GM18517 (cell line): ENCODE data around the gene ALPK3.
"Not testable (repeated sequence)": the region's sequence is repeated elsewhere in the genome, so short reads cannot be mapped to it uniquely, and the experiment has no call there.

Experiments
- ATAC-seq: cut with Tn5 transposase; IDR thresholded peaks from one replicate; pipeline ENCODE4 v1.9.1; 2021; ENCODE audit warnings: mild to moderate bottlenecking, moderate library complexity; ENCODE audit not compliant: unreplicated experiment

Gene ALPK3

DNA sequence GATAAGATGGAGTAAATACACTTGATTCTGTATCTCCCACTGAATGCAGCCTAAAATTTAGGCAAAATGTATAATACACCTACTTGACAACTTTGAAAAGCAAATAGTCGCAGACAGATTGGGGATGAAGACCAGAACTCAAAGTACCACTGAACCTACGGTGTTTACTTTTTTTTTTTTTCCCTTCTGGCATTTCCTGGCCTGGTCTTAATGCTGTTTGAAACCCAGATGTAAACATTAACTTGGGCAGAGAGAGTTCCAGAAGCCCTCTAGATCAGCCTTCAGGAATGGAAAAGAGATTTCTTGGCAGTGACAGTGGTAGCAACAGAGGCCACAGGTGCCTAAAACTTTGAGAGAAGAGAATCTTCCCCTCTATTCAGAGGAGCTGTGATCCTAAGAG lies 27.8 kb downstream of the ALPK3 start:
- no peak for ATAC-seq

DNA sequence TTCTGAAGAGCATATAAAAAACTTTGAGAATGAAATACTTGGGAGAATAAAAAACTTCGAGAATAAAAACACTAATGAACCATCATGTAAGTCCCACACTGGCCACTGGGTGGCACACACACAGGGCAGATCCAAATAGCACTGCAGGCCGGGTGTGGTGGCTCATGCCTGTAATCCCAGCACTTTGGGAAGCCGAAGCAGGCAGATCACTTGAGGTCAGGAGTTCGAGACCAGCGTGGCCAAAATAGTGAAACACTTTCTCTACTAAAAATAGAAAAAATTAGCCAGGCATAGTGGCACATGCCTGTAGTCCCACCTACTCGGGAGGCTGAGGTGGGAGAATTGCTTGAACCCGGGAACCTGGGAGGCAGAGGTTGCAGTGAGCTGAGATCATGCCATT lies 28.5 kb downstream of the ALPK3 start:
- ATAC-seq, result not testable (repeated sequence)

DNA sequence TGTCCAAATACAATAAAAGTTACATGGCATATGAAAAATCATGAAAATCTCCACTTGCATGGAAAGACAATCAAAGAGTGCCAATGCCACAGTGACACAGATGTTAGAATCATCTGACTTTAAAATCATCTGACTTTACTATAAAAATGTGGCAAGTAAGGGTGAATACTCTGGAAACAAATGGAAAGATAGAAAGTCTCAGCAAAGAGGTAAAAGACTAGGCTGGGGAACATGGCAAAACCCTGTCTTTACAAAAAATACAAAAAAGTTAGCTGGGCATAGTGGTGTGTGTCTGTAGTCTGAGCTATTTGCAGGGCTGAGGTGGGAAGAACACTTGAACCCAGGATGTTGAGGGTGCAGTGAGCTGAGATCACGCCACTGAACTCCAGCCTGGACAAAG lies 29.1 kb downstream of the ALPK3 start:
- ATAC-seq, result no peak

DNA sequence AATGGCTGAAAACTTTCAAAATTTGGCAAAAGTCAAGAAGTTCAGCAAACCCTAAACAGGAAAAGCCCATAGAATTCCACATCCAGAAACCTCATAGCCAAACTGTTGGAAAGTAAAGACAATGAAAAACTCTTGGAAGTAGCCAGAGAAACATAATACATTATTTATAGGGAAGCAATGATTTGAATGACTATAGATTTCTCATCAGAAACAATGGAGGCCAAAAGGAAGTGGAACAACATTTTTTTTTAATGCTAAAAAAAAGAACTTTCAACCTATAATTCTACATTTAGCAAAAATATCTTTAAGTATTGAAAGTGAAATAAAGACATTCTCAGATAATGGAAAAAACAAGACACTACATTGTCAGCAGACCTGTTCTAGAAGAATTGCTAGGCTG lies 30.2 kb downstream of the ALPK3 start:
- ATAC-seq, result no peak

DNA sequence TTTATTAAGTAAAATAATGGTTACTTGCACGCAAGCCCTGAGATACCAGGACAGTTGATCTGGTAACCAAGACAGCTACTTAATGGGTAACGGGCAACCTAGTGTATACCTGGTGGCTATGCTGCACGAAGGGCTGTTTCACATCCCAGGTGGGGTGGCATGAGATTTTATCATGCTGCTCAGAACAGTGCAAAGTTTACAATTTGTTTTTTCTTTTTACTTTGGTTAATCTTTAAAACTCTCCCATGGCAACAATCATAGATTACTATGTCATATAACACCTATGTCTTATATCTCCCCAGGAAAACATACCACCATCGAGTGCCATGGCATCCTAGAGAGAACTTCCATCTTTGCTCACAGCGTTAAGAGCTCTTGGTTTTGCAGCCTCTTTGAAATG lies 35.1 kb downstream of the ALPK3 start:
- ATAC-seq, result no peak

DNA sequence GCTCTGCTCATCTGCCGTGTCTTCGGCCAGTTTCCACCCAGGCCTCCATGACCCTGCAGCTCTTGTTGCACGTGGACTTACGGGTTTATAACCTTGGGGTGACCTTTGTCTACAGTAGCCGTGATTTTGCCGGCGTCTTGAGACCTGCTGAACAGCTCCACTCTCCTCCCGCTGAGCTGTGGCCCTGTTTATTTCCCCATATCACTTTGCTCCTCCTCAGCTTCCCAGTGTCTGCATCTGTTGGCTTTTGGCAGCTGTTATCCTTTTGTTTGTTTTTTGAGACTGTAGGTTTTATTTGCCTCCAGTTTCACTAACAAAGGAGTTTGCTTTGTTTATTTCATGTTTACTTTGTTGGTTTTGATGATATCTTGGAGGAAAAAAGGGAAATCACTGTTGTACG lies 38.0 kb downstream of the ALPK3 start:
- no peak for ATAC-seq

DNA sequence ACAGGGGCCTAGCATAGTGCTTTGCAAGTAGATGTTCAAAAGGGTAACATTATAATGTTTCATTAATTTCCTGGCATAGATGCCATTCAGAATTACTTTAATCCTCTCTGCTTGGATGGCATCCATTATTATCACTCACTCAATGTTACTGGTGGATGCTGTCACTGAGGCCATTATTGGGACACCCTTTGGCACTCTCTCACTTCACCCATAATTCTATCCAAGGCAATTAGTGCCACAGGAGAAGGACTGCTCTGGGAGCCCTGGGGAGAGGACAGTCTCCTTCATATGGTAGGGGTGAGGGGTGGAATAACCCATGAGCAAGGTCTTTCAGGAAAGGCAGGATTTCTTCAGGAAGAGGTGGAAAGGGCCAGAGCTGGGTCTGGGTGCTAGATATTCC lies 38.6 kb downstream of the ALPK3 start:
- no peak for ATAC-seq

DNA sequence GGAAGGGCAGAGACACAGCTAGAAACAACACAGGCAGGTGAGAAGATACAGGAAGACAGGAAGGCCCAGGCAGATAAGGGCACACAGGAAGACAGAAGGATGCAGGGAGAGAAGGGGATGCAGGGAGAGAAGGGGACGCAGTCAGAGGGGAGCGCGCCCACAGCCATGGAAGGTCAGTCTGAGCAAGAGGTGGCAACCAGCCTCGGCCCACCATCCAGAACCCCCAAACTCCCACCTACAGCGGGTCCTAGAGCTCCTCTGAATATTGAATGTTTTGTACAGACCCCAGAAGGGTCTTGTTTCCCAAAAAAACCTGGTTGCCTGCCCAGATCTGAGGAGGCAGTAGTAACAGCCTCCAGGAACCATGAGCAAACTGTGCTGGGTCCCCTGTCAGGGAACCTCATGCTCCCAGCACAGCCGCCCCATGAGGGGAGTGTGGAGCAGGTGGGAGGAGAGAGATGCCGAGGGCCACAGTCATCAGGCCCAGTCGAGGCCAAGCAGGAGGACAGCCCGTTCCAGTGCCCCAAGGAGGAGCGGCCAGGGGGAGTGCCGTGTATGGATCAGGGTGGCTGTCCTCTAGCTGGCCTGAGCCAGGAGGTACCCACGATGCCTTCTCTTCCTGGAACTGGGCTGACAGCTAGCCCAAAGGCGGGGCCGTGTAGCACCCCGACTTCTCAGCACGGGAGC lies 39.7 kb downstream of the ALPK3 start:
- no peak for ATAC-seq

DNA sequence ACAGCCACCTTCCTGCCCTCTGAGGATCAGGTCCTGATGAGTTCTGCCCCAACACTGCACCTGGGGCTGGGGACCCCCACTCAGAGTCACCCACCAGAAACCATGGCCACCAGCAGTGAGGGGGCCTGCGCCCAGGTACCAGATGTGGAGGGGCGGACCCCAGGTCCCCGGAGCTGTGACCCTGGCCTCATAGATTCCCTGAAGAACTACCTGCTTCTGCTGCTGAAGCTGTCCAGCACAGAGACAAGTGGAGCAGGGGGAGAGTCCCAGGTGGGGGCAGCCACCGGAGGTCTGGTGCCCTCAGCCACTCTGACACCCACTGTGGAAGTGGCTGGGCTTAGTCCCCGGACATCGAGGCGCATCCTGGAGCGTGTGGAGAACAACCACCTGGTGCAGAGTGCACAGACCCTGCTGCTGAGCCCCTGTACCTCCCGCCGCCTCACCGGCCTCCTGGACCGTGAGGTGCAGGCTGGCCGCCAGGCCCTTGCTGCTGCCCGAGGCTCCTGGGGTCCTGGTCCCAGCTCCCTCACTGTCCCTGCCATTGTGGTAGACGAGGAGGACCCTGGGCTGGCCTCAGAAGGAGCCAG lies 40.4 kb downstream of the ALPK3 start:
- no peak for ATAC-seq

DNA sequence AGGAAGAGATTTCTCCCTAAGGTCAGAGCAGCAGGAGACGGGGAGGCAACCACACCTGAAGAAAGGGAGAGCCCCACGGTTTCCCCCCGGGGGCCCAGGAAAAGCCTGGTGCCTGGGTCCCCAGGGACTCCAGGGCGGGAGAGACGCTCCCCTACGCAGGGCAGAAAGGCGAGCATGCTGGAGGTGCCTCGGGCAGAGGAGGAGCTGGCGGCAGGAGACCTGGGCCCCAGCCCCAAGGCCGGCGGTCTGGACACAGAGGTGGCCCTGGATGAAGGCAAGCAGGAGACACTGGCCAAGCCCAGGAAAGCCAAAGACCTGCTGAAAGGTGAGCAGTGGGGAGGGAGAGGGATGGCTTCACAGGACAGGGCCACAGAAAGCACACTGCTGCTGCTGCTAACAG lies 41.1 kb downstream of the ALPK3 start:
- no peak for ATAC-seq

DNA sequence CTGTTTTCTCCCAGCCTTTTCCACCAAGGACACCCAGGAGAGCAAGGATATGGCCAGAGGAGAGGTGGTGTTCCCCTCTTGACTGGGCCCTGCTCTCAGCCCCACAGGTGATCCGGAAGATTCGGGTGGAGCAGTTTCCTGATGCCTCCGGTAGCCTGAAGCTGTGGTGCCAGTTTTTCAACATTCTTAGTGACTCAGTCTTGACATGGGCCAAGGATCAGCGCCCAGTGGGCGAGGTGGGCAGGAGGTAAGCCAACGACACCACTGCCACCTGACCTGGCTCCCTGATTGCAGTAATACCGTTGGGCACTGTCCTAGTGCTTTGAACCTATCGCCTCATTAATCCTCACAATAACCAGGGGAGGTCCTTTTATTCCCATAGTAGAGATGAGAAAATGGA lies 42.0 kb downstream of the ALPK3 start:
- ATAC-seq, result no peak

DNA sequence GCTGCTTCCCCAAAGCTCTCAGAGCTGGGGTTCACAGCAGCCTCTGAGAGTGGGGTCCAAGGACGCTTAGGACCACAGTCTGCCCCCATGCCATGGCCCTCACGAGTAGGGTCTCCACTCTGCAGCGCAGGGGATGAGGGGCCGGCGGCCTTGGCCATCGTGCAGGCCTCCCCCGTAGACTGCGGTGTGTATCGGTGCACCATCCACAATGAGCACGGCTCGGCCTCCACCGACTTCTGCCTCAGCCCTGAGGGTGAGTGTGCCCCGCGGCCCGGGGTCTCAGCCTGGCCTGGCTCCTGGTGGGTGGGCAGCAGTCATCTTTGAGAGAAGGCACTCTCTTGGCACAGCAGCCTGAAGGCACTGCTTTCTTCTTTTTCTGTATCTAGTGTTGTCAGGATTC lies 42.5 kb downstream of the ALPK3 start:
- no peak for ATAC-seq

DNA sequence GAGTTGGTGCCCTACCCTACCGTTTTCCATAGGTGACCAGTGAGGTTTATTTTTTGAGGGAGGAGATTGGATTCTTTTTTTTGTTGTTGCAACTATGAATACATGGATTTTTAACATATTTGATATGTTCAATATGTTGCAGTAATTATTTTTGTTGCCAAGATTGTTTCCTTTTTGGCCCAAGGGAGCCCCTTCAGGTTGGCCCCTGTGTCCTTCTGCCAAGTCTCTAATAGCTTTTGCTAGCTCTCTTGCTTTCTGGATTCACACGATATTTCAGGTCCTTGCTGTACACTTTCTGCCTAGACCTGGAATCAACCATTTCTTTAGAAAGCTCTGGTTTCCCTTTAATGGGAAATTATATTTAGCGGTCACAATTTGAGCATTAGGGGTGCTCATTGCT lies 44.6 kb downstream of the ALPK3 start:
- no peak for ATAC-seq

DNA sequence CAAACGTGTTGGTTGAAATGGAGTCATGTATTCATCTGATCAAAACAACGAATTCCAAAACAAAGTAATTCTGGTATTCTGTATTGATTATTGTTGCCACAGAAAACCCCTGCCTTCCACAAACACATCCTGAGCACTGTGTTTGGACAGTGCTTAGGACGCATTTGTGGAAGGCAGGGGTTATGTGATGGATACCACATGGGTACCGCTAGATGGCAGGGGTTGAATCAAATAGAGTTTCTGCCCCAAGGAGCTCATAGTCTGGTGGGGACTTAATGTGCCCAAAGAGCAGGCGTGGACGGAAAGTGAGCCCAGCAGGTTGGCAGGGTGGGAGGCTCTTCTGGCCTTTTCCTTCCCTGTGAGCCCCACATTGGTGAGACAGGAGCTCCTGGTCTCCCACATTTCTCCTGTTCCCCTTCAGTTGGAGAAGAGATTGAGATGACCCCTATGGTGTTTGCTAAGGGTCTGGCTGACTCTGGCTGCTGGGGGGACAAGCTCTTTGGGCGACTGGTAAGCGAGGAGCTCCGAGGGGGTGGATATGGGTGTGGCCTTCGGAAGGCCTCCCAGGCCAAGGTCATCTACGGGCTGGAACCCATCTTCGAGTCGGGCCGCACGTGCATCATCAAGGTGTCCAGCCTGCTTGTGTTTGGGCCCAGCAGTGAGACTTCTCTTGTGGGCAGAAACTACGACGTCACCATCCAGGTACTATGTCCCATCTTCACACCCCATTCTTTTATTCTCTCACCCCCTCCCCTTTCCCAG lies 45.2 kb downstream of the ALPK3 start:
- ATAC-seq, result no peak

DNA sequence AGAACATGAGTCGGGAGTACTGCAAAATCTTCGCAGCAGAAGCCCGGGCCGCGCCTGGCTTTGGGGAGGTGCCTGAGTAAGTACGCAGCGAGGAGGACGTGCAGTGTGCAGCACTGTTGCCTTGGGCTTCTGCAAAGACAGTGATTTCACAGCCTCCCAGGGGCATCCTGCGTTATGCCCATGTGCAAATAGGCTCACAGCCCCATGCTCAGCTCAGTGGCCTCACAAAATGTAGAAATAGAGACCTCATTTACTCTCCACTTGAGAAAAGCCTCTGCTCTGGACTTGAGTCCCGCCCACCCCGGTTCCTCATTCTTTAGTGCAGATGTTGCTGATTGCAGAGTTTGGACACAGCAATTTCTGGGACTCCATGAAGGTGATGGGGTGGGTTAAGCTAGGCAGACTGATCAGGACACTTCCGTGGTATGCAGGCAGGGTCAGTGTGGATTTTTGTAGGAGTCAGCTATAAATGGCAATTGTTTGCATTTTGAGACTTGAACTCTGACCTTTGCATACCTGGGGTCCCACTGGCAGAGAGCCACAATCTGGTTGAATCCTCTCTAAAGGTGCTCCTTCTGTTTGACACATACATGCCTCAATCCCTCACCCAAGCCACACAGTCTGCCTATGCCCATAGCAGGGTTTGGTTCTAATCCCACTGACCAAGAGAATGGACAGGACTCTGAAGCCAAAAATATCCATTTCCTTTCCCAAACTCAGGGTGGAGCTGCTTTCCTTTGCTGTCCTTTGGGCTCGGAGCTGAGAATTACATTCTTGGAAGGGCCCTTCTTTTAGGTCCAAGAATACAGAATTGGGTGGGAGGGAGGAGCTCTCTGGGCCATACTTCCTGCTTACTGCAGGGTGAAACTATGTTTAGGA lies 46.6 kb downstream of the ALPK3 start:
- ATAC-seq, result no peak

DNA sequence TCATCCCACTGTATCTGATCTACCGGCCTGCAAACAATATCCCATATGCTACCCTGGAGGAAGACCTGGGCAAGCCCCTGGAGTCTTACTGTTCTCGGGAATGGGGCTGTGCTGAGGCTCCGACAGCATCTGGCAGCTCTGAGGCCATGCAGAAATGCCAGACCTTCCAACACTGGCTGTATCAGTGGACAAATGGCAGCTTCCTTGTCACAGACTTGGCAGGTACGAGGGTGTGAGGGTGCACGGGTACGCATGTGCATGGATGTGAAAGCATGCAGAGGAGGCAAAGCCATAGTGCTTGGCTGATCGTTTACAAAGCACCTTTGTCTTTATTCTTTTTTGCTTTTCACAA lies 47.3 kb downstream of the ALPK3 start:
- ATAC-seq, result no peak

DNA sequence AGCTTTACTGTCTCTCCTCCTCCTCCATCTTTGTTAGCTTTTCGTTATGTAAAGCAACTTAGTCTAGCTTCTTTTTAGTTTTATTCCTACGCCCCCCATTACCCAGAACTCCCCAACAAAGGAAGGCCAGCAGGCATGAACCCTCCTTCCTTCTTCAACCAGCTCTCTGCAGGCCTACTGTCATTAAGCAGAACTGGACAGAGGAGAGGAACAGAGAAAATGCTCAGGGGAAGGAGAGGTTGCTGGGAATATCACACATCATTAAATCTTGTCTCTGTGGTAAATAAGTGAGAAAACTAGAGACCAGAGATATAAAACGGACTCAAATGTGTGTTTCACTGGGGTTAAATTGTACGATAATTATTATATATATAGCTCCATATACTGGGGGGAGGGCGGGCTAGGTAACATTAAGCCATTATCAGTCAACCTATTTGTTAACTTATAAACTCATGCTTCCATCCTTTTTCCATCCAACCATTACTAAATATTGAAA lies 48.0 kb downstream of the ALPK3 start:
- ATAC-seq, result no peak

DNA sequence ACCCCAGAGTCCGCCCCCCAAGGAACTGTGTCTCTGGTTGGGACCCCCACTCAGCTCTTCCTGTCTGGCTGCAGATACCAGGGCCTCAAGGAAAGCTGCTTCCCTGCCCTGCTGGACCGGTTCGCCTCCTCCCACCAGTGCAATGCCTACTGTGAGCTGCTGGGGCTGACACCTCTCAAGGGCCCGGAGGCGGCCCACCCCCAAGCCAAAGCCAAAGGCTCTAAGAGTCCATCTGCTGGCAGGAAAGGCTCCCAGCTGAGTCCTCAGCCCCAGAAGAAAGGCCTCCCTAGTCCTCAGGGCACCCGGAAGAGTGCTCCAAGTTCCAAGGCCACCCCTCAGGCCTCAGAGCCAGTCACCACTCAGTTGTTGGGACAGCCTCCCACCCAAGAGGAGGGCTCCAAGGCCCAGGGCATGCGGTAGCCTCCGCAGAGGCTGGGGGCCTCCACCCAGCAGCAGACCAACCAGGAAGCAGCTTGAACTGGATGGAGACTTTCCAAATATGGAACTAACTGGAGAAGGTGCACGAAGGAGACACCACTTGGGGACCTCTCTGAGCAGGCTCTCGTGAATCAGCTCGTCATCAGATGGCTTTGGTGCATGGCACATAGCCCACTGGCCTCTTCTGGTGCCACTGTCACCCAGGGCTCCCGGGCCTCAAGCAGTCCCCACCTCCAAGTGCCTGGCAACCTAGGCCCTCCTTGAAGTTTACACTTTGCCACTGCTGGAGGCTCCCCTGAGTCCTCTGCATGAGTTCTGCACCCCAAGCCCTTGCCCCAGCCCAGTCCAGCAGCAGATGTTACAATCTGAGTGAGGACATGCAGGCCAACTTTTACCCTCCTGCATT lies 51.1 kb downstream of the ALPK3 start:
- no peak for ATAC-seq

DNA sequence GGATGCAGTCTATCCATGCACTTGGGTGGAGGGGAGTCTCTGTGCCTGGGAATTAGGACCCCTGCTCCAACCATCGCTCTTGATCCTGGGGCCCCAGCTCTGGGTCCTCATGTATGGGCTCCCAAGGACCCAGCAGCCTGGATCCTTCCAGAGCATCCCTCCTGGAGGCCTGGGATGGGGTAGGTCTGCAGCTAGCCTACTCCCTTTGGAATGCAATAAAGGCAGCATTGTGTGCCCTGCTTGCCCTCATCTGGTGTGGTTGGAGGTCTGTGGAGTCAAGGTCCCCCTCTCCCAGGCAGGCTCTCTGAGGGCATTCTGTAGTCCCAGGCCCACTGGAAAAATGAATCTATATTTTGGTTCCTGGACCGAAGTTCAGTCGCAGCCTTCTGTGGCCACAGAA lies 52.4 kb downstream of the ALPK3 start:
- ATAC-seq, result no peak

DNA sequence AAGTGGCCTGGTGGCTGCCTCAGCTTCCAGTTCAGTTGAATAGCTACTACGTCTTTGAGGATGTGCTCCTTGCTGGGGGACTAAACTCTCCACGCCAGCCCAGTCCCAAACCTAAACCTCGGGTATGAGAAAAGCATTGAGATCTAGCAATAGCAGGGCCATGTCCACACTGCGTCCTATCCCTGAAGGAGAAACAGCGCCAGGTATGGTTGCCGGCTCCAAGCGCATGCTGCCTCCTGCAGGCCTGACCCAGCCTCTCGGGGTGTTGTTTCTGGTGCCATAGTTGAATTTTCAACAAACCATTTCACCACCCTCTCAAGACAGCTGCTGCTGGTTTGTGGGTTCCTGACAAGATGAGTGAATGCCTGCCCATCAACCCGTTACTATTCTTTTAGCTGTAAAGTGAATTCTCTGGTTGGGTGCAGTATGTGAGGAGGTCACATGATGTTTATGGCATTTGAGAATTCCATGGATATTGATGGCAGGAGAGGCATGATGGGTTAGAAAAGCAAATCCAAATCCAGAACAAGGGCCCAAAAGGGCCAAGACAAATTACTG lies 54.4 kb downstream of the ALPK3 start:
- no peak for ATAC-seq
